Fibroblast of villous mesenchyme (primary cell): Measurements from ENCODE around the gene RPS6KA3. TPM values are rescaled to one million over a fixed set of nuclear protein-coding genes. Genes with fewer than 3 reads are reported as not detected.

Experiments
- DNase-seq: peaks from one replicate; pipeline ENCODE4 v3.0.0-alpha.2; 2010; ENCODE audit warnings: low read depth
- H3K4me3 ChIP-seq: 2 replicates; pipeline ENCODE4 v1.5.1; 2011; ENCODE audit warnings: low read depth, mild to moderate bottlenecking, low read length
- CTCF ChIP-seq: IDR thresholded peaks from 2 replicates; pipeline ENCODE4 v1.5.1; 2012; ENCODE audit warnings: low read depth, mild to moderate bottlenecking, low read length; ENCODE audit not compliant: insufficient read depth
- small RNA-seq: library from RNA; depleted of rRNA; stranded (forward); fragments of <200 nt; gene quantifications from one replicate; pipeline ENCODE3, GENCODE V24; 2012
- total RNA-seq: library from RNA; depleted of rRNA; stranded (reverse); fragments of >200 nt; gene quantifications from 2 replicates; pipeline ENCODE4 v1.2.3, GENCODE V29; 2012

RPS6KA3 gene
- total RNA-seq, 1 donor = 53.5 TPM

DNA sequence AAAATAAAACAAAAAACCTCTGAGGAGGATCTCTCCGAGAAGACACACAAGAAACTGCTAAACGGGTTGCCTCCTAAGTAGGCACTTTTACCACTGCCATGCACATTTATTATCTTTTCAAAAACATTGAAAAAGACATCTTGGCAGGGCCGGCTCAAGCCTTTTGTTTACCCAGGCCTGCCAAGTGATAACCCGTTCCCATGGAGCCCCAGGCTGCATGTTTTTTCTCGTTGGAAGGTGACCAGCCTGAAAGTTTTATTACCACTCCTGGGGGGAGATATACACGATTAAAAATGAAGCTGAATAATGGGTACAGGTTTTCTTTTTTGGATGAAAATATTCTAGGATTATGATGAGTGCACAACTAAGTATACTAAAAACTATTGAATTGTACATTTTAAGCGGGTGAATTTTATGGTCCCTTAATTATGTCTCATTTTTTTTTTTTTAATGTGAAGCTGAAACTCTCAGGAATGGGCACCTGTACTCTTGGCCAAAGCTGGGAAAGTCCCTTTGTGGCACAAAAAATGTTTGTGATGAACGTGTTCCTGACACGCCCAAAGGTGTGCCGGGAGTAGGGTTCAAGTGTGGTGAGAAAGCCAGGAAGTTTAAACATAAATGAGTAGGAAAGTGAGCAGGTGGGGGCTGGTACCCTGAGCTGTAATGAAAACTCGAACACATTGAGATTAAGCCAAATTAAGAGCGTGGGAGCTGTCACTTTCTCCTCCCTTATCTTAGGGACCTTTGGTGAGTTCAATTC lies 148.5 kb downstream of the RPS6KA3 start:
- TF ChIP-seq CTCF = no peak
- no peak for DNase-seq
- H3K4me3 ChIP-seq = no peak overlapping the region

DNA sequence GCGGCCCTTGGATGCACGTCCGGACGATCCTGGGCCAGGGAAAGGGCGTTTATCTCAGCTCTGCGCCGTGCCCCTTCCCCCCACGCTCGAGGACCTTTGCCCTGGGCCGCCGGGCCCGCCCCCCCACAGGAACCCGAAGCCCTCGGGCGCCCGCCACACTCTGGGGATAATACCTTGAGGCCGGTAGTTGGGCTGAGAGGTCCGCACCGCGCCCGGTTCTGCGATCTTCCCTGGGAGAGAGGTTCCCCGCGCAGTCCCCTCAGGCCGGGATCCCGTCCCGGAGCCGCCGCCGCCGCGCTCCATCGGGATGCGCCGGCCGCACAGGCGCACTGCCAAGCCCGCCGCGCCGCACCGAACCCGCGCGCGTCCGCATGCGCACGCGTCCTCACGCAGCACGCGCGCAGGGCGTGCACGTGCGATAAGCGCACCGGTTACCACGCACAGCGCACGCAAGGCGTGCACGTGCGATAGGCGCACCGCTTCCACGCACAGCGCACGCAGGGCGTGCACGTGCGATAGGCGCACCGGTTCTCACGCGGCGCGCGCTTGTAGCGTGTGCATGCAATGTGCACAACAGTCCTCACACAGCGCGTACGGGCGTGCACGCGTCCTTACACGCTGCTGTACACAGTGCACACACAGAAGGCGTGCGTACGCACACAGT lies 150.0 kb downstream of the RPS6KA3 start, which contains the start of gene MAP7D2:
MAP7D2 (minus strand) TSS at position 331 of the 664 bp plus-strand sequence; CDS start at position 303, 28 bp downstream.
- DNase-seq = no peak
- TF ChIP-seq CTCF = no peak
- H3K4me3 ChIP-seq = peak within 1 kb of the TSS; percentile 35

GRCh38 chrX:20116087-20116576 lies 150.6 kb downstream of the RPS6KA3 start:
- H3K4me3 ChIP-seq = peak overlapping the region; percentile 35
- TF ChIP-seq CTCF = no peak
- no peak for DNase-seq

GRCh38 chrX:20112022-20112774 lies 154.5 kb downstream of the RPS6KA3 start:
- DNase-seq = no peak
- no peak for TF ChIP-seq CTCF
- no peak overlapping the region for H3K4me3 ChIP-seq

- no peak overlapping the region for H3K4me3 ChIP-seq
- DNase-seq = no peak
- TF ChIP-seq CTCF = no peak
Measured at GRCh38 chrX:20111271-20111670, 155.4 kb downstream of the RPS6KA3 start.

GRCh38 chrX:20101934-20102581 lies 164.7 kb downstream of the RPS6KA3 start:
- no peak for TF ChIP-seq CTCF
- DNase-seq = no peak
- no peak overlapping the region for H3K4me3 ChIP-seq

Small RNAs within 50 kb of the gene (small RNA-seq; reads per million reads assigned to genes)
- gene RF00493 (22.3 reads per million, percentile 94 among the genes with 10 or more reads in this experiment), gene RF00494 (not detected)

Other genes starting within 250 kb of the RPS6KA3 start
- gene MAP7D2, start 150.0 kb downstream of the RPS6KA3 start, total RNA-seq = under 0.01 TPM in 1 of 2 replicates, not detected in the other
- 34.8 and 48.8 TPM in 2 replicates for gene EIF1AX, start 125.1 kb downstream of the RPS6KA3 start, total RNA-seq